DND-41 (cell line): ENCODE data around the gene ICA1.

Experiments used
- EZH2 ChIP-seq: IDR thresholded peaks from 3 replicates; pipeline ENCODE4 v1.6.1; 2012; ENCODE audit warnings: borderline replicate concordance, low read depth, mild to moderate bottlenecking, moderate library complexity, low read length, inconsistent platforms; ENCODE audit not compliant: severe bottlenecking
- TF ChIP-seq, protein P1 (sequence below): IDR thresholded peaks from 2 replicates; pipeline ENCODE4 v1.5.1; 2012; ENCODE audit warnings: borderline replicate concordance, low read length, moderate library complexity, mild to moderate bottlenecking; ENCODE audit not compliant: poor library complexity, severe bottlenecking; ENCODE audit errors: extremely low read depth

GRCh38 chr7:8175929-8176369, 86.0 kb downstream of the ICA1 start:
- TF ChIP-seq, protein P1, sequence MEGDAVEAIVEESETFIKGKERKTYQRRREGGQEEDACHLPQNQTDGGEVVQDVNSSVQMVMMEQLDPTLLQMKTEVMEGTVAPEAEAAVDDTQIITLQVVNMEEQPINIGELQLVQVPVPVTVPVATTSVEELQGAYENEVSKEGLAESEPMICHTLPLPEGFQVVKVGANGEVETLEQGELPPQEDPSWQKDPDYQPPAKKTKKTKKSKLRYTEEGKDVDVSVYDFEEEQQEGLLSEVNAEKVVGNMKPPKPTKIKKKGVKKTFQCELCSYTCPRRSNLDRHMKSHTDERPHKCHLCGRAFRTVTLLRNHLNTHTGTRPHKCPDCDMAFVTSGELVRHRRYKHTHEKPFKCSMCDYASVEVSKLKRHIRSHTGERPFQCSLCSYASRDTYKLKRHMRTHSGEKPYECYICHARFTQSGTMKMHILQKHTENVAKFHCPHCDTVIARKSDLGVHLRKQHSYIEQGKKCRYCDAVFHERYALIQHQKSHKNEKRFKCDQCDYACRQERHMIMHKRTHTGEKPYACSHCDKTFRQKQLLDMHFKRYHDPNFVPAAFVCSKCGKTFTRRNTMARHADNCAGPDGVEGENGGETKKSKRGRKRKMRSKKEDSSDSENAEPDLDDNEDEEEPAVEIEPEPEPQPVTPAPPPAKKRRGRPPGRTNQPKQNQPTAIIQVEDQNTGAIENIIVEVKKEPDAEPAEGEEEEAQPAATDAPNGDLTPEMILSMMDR, result no peak
- TF ChIP-seq EZH2, result no peak
